Ramos (cell line): ENCODE results near the gene EVI5L.
"Not testable (repeated sequence)": the region's sequence is repeated elsewhere in the genome, so short reads cannot be mapped to it uniquely, and the experiment has no call there.

Experiments
- in situ Hi-C: fragments of 300-500 bp; cut with MboI; formaldehyde crosslinking; loops from one replicate; pipeline ENCODE4 v1.14.3; 2022; ENCODE audit warnings: low sequenced_read_pairs; ENCODE audit not compliant: unreplicated experiment

EVI5L gene

GRCh38 chr19:7829561-7830271, at the start of gene EVI5L:
Gene EVI5L, plus strand, starts transcription at chr19:7830218. Its CDS starts 16,325 bp downstream, at chr19:7846543.
- in situ Hi-C loops: no loop called here

DNA sequence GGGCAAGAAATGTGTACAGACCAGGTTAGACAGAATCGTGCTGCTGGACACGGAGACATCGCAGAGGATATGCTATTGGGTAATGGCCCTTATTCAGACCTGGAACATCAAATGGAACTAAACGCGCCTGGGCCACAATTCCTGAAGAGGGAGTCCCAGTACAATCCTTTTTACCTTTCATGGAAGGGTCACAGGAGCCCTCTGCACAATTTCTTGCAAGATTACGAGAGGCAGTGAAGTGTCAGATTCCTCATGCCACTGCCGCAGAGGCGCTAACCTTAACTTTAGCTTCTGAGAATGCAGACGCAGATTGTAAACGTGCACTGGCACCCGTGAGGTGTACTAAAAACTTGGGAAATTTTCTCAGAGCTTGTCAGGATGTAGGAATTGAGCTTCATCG, 48.9 kb upstream of the EVI5L start:
- in situ Hi-C loops: no loop called here

GRCh38 chr19:7783991-7784423, 46.0 kb upstream of the EVI5L start:
- in situ Hi-C loops: no loop called here

- in situ Hi-C loops: no loop called here
These were observed 45.2 kb upstream of the EVI5L start for GRCh38 chr19:7784856-7785255.

DNA sequence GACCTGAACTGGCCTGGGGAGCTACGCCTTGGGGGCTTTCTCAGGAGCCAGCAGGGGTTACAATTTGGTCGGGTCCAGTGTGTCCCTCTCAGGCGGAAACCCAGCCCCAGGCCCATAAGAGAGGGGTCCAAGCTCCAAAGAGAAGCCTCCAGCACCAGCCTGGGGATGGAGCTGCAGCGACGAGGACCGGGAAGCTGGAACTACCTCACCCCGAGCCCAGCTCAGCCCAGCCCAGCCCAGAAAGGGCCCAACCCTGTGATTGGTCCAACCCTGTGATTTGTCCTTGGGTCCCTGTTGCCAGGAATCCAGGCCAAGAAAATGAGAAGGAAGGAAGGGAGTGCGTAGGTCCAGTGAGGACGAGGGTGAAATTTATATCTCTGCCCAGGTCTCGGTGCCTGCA, 42.9 kb upstream of the EVI5L start:
- in situ Hi-C loops: no loop called here

DNA sequence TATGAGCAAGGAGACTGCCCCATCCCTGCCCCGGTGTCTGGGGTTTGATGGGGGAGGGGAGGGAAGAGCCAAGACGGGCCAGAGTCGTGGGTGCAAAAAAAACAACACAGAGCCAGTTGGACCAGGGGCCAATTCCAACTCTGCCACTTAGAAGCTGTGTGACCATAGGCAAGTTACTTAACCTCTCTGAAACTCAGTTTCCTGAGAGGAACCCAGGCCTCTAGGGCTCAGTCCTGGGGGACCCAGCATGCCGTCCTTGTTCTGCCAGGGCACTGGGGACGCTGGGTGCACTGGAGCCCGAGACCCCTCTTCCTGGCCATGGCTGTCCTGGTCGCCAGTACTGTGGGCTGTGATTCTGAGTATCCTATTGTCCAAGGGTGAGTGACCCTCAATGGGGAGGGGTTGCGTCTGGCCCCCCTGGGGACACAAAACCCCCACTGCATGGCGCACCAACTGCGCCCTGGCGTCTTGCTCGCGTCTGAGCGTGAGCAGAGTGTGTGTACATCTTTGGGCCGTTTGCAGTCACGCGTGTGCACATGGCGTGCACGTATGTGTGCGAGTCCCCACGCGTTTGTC, 42.3 kb upstream of the EVI5L start:
- in situ Hi-C loops: no loop called here

DNA sequence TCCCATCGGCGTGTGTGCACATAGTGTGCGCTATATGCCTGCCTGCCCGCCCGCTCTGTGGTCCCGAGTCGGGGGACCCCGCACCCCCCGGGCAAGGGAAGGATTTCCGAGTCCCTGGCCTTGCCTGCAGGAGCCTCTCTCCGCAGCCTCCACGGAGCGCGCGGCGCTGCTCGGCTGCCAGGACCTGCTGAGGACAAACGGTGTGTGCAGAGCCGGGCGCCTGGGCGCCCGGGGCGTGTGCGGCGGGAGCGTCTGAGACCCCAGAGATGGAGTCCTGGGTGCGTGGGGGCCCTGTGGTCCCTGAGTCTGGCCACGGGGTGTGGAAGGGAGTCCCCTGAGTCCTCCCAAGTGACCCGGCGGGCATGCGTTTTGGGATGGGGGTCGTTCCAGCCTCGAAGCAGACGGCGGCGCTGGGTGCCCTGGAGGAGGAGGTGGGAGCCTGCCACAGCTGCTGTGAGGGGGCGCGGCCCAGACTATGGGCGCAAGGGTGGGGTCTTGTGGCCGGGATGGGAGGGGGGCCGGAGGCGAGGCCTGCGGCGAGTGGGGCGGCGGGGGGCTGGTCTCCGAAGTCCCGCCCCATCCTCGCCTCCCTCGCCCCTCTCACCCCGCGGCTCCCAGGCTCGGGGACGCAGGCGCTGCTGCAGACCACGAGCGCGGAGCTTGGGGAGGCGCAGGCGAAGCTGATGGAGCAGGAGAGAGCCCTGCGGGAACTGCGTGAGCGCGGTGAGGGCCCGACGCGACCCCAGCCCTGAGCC, 41.7 kb upstream of the EVI5L start:
- in situ Hi-C loops: no loop called here

DNA sequence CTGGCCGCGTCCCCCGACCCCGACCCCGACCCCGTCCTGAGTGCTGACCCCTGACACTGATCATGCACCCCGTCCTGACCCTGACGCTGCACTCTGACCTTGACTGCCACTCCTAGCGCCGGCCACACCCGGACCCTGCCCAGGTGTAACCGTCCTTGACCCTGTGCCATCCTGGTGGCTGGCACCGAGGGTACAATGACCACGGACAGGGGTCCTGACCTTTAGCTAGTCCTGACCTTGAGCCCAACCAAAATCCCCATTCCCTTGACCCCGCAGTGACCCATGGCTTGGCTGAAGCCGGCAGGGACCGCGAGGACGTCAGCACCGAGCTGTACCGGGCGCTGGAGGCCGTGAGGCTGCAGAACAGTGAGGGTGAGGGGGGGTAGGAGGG, 41.1 kb upstream of the EVI5L start:
- in situ Hi-C loops: no loop called here

DNA sequence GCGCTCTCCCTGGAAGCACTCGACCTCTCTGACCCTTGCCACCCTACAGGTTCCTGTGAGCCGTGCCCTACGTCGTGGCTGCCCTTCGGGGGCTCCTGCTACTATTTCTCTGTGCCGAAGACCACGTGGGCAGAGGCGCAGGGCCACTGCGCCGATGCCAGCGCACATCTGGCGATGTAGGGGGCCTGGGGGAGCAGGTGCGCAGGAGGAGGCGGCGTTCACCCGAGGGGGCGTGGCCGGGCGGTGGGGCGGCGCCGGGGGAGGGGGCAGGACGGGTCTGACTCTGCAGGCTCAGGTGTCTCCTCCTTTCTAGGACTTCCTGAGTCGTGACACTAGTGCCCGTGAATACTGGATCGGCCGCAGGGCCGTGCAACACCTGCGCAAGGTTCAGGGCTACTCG, 40.6 kb upstream of the EVI5L start:
- in situ Hi-C loops: no loop called here

- in situ Hi-C loops: no loop called here
These were observed 39.6 kb upstream of the EVI5L start for GRCh38 chr19:7790416-7790815.

DNA sequence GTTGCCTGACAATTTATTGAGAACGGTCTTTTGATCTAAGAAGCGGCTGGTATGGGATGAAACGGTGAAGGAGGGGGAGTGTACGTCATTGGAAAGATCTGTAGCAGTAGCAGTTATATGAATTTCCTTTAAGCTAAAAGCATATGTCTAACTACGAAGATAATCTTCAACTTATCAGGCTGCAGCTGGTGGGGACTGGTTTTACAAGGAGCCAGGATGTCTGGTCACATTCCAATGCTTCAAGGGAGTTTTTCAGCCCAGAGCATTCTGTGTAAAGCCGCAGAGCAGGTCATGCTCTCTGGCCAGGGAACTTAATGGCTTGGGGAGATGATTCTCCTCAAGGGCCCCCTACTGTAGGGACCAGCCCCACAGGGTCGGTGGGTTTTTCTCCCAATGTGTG, 37.7 kb upstream of the EVI5L start:
- in situ Hi-C loops: no loop called here

GRCh38 chr19:7792701-7793100, 37.3 kb upstream of the EVI5L start:
- in situ Hi-C loops: not testable (repeated sequence)

- in situ Hi-C loops: no loop called here
These were observed 36.5 kb upstream of the EVI5L start for GRCh38 chr19:7793493-7793892.

DNA sequence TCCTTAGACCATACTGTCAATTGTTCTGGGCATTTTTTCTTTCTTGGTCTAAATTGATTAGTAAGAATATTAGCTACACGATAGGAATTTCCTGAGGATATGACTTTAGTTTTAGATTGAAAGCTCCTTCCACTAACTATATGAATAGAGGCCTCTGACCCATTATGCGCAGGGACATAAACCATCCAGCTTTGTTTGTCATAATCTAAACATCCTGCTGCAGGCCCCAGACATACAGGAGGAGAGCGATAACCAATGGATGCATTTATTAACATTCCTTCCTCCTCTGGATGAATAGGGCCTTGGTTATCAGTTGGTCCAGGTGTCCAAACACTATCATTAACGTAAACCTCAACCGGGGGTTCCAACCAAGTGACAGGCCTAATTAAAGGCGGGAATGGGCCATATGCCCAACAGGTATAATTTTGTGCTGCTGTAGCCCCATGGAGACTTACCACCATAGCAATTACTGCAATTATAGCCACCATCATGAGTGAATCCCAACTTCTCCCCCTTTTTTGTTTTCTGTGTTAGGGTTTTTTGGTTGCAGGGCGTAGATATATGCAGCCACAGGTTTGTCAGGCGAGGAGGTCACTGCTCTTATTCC, 34.4 kb upstream of the EVI5L start:
- in situ Hi-C loops: no loop called here

DNA sequence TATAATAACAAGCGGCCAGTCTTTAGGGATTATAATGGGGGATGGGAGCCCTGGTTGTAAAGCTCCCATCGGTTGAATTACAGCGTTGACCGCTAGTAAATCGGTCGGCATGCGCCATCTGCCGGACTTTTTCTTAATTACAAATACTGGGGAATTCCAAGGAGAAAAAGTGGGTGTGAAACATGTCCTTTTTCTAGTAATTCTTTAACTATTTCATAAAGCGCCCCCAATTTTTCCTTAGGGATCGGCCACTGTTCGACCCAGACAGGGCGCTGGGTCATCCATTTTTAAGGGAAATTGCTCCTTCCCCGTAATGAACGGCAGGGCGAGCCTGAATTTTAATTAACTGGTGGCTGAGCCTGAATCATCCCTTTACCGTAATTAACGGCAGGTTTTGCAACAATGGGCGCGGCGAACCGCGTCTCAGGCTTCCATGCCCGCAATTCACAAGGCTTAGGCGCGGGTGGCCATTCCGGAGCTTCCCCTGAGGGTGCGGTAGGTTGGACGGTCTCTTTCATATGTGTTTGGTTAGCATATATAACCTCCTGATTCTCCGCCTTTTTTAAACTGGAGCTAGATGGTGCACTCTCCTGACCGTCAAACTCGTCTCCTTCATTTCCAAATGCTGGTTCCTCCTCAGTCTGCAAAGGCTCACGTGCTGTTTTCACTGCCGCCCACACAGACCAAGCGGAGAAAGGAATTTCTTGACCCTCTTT, 30.2 kb upstream of the EVI5L start:
- in situ Hi-C loops: loop anchor here (5.0 to 10.0 kb wide), 3 partner anchors 117 to 695 kb away; partner anchors contain the start of gene TRAPPC5

GRCh38 chr19:7801020-7801570, 28.9 kb upstream of the EVI5L start:
- in situ Hi-C loops: loop anchor here (5.0 to 10.0 kb wide), 3 partner anchors 119 to 696 kb away; partner anchors contain the start of gene TRAPPC5

DNA sequence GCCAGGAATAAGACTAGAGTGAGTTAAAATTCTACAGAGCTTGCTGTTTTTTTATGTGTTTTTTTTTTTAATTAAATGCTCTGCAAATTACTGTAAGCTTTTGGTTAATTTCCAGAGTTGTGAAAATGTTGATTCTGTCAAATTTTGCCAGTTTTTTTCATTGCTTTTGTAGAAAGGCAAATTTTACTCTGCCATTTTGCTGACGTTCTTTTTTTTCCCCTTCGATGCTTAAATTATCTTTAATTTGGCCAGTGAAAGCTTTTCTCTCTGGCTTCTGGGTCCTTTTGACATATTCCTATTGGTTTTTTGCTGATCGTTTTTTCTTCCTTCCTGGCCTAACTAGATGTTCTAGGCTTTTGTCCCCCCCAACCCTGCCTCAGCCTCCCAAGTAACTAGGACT, 23.8 kb upstream of the EVI5L start:
- in situ Hi-C loops: loop anchor here (10.0 kb wide), 1 partner anchor 701 kb away; no protein-coding TSS in a partner anchor

GRCh38 chr19:7806876-7807275, 23.1 kb upstream of the EVI5L start:
- in situ Hi-C loops: loop anchor here (10.0 kb wide), 1 partner anchor 702 kb away; no protein-coding TSS in a partner anchor

DNA sequence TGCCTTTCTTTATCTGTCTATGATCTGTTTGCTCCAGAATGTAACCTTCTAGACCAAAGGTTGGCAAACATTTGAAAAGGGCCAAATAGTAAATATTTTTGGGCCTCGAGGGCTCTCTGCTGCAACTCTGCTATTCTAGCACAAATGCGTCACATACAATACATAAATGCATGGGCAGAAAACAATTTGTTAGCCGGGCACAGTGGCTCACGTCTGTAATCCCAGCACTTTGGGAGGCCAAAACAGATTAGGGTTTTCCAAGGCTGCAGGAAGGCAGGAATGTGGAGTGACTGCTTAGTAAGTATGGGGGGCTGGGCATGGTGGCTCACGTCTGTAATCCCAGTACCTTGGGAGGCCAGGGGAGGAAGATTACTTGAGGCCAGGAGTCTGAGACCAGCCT, 21.9 kb upstream of the EVI5L start:
- in situ Hi-C loops: loop anchor here (10.0 kb wide), 1 partner anchor 703 kb away; no protein-coding TSS in a partner anchor

GRCh38 chr19:7811989-7812388, 18.0 kb upstream of the EVI5L start:
- in situ Hi-C loops: no loop called here
